K562 (cell line): ENCODE data around the gene KCNK1. TPM values are rescaled to one million over a fixed set of nuclear protein-coding genes. Genes with fewer than 3 reads are reported as not detected.

Source experiments
- CBX1 ChIP-seq: sonication (generic); IDR thresholded peaks from 2 replicates; pipeline ENCODE4 v1.6.1; 2016; ENCODE audit warnings: antibody characterized with exemption, low read depth, mild to moderate bottlenecking
- CREB3L1 ChIP-seq: fragments of 450-650 bp; IDR thresholded peaks from 2 replicates; pipeline ENCODE4 v1.6.1; 2014; ENCODE audit warnings: low read depth, mild to moderate bottlenecking, moderate library complexity, borderline replicate concordance
- MAFF ChIP-seq: IDR thresholded peaks from 2 replicates; pipeline ENCODE4 v1.6.1; 2012; ENCODE audit warnings: low read length, improper control_type of control experiment
- POLR3G ChIP-seq: IDR thresholded peaks from 2 replicates; pipeline ENCODE4 v1.6.1; 2011; ENCODE audit not compliant: insufficient read length, insufficient replicate concordance; ENCODE audit errors: extremely low read depth
- RBBP5 ChIP-seq: fragments of 200-600 bp; sonication (generic); IDR thresholded peaks from 2 replicates; pipeline ENCODE4 v1.6.1; 2012; ENCODE audit warnings: borderline replicate concordance, mild to moderate bottlenecking, low read length, control low read depth, inconsistent platforms; ENCODE audit not compliant: insufficient read depth, poor library complexity, severe bottlenecking
- RUNX1 ChIP-seq: sonication (generic); IDR thresholded peaks from 2 replicates; pipeline ENCODE4 v1.6.1; 2016; ENCODE audit warnings: antibody characterized with exemption, low read depth
- STAG1 ChIP-seq: sonication (generic); formaldehyde crosslinking; IDR thresholded peaks from 2 replicates; pipeline ENCODE4 v1.5.0; 2020; ENCODE audit warnings: missing genetic modification reagents, borderline replicate concordance
- TBP ChIP-seq: optimal IDR thresholded peaks from 2 replicates; pipeline ENCODE3; 2011; ENCODE audit warnings: low read depth, low read length, improper control_type of control experiment
- ZBTB26 ChIP-seq: fragments of 450-650 bp; formaldehyde crosslinking; IDR thresholded peaks from 2 replicates; pipeline ENCODE4 v1.4.0; 2022; ENCODE audit warnings: missing genetic modification characterization
- ZC3H11A ChIP-seq: IDR thresholded peaks from 2 replicates; pipeline ENCODE4 v1.6.1; 2012; ENCODE audit warnings: low read depth, low read length, improper control_type of control experiment
- ZHX1 ChIP-seq: fragments of 150-350 bp; conservative IDR thresholded peaks from 2 replicates; pipeline ENCODE4 v1.6.1; 2014; ENCODE audit warnings: low read length
- ZNF217 ChIP-seq: sonication (generic); formaldehyde crosslinking; IDR thresholded peaks from 2 replicates; pipeline ENCODE4 v1.8.0; 2022; ENCODE audit warnings: mild to moderate bottlenecking, missing genetic modification reagents
- ZNF449 ChIP-seq: fragments of 250-450 bp; sonication (Bioruptor Pico); IDR thresholded peaks from 2 replicates; pipeline ENCODE4 v1.8.0; 2022; ENCODE audit warnings: moderate library complexity, mild to moderate bottlenecking, inconsistent platforms
- ZNF507 ChIP-seq: conservative IDR thresholded peaks from 2 replicates; pipeline ENCODE4 v1.6.1; 2017; ENCODE audit warnings: missing genetic modification characterization, missing compliant biosample characterization
- ZNF644 ChIP-seq: fragments of 200-800 bp; sonication (Bioruptor generic); IDR thresholded peaks from 2 replicates; pipeline ENCODE4 v1.6.1; 2016; ENCODE audit warnings: low read depth, missing genetic modification characterization, missing compliant biosample characterization
- ZNF668 ChIP-seq: fragments of 250-450 bp; sonication (Bioruptor Pico); IDR thresholded peaks from 2 replicates; pipeline ENCODE4 v1.8.0; 2022; ENCODE audit warnings: mild to moderate bottlenecking, inconsistent platforms
- ZNF830 ChIP-seq: fragments of 250-450 bp; sonication (Bioruptor Pico); IDR thresholded peaks from 2 replicates; pipeline ENCODE4 v1.5.0; 2021; ENCODE audit warnings: mild to moderate bottlenecking
- polyA plus RNA-seq, 8 experiments: library from polyadenylated mRNA; depleted of rRNA in 4 of 8; stranded (reverse) in 5 of 8; unstranded in 3 of 8; fragments of >200 nt; fragmentation: Nextera tagmentation in 2 of 8; fragmentation: Illumina TruSeq in 1 of 8; extraction: Ambion mirVana in 2 of 8; extraction: Trizol in 1 of 8; gene quantifications; 2 replicates each; pipeline versions ENCODE4 v1.2.1 to v1.2.3, GENCODE V29; 2011 to 2014; ENCODE audit warnings: inconsistent platforms in 1 of 8, missing spikeins in 1 of 8
- total RNA-seq, 7 experiments: library from RNA; depleted of rRNA in 6 of 7; stranded (reverse); fragments of >200 nt in 6 of 7; fragmentation: Illumina TruSeq in 2 of 7; extraction: Trizol in 2 of 7; gene quantifications; 2 replicates each; pipeline versions ENCODE4 v1.2.1 to v1.2.3, GENCODE V29; 2011 to 2021; ENCODE audit warnings: low replicate concordance in 1 of 7

KCNK1 gene
- total and polyA plus RNA-seq, 9 of the 15 experiments (the other 6 are each of a cell fraction or from before 2014, with no cell fraction given), result 3.1 to 22.7 (median 6.0) TPM

GRCh38 chr1:233613252-233614172, at the start of gene KCNK1 (continued):
- peak; percentile 69 for TF ChIP-seq TBP
- no peak for TF ChIP-seq ZBTB26 (CRISPR knock-in tag)
- TF ChIP-seq CBX1, result no peak
- TF ChIP-seq POLR3G, result no peak
- no peak for TF ChIP-seq STAG1 (CRISPR knock-in tag)
- TF ChIP-seq ZHX1, result no peak
- TF ChIP-seq ZNF449 (CRISPR knock-in tag), result no peak
- no peak for TF ChIP-seq ZNF217
- no peak for TF ChIP-seq ZNF668
- no peak for TF ChIP-seq ZNF644 (tag)
- no peak for TF ChIP-seq ZNF507 (tag)
- TF ChIP-seq RUNX1, result no peak
- TF ChIP-seq MAFF, result no peak
- TF ChIP-seq RBBP5, result no peak
- TF ChIP-seq CREB3L1, result peak; percentile 80
- no peak for TF ChIP-seq ZNF830 (CRISPR knock-in tag)
- TF ChIP-seq ZC3H11A, result no peak
